ENCODE results near the gene TEX44. TPM values are rescaled to one million over a fixed set of nuclear protein-coding genes. Genes with fewer than 3 reads are reported as not detected.

Gene TEX44
- total RNA-seq, 1 donor from 2014 or later, result not detected

DNA sequence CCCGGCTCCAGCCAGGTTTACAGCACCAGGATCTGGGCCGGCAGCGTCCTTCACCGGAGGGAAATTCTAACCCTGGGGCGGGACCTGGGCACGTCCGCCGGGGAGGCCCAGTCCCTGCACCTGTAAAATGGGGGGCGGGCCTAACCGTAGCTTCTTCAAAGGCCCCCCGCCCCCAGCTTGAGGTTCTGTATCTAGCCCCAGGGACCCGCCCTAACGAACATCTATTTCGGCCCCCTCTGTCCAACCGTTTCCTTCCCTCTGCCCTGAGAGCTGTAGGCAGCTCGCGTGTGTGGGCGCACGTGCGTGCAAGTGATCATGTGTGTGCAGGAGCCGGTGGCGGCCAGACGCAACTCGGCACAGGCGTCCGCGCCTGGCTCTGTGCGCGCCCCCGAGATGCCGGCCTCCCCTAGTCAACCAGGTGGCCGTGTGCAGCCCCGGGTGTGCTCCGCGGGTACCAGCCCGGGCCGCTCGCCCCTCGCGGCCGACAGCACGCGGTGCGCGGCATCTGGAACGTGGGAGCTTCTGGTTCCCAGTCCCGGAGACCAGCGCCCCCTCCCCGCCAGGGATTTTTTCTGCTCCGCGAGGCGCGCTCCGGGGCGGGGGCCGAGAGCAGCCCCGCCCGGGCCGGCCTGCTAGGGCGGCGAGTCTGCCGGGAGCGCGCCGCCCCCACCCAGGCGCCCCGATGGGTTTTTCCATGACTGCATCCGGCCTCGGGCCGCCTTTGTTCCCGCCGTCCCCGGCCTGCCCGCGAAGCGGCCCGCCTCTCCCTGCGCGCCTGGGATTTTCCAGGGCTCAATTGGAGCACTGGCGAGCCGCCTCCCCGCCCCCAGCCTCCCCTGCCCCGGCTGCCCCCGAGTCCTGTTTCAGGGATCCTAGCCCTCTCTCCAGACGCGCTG, 21.2 kb downstream of the TEX44 start:
- Histone ChIP-seq H3K27me3 (no peaks in the 10 kb centered on the region), H3K4me3 (peak overlapping the region; percentile 57), H3K4me1 (peaks cover 33% of the 10 kb centered on the region), H3K27ac (peak overlapping the region; percentile 96), H3K9me3 (no peaks in the 10 kb centered on the region), H3K36me3 (no peaks in the 10 kb centered on the region)
- intact Hi-C loops (cut with DNase I), result loop anchor here (5.0 kb wide), 2 partner anchors 63 to 98 kb away; no protein-coding TSS in a partner anchor
- peak; percentile 90 for DNase-seq
- peak; percentile 75 for ATAC-seq
- TF ChIP-seq, protein P1, sequence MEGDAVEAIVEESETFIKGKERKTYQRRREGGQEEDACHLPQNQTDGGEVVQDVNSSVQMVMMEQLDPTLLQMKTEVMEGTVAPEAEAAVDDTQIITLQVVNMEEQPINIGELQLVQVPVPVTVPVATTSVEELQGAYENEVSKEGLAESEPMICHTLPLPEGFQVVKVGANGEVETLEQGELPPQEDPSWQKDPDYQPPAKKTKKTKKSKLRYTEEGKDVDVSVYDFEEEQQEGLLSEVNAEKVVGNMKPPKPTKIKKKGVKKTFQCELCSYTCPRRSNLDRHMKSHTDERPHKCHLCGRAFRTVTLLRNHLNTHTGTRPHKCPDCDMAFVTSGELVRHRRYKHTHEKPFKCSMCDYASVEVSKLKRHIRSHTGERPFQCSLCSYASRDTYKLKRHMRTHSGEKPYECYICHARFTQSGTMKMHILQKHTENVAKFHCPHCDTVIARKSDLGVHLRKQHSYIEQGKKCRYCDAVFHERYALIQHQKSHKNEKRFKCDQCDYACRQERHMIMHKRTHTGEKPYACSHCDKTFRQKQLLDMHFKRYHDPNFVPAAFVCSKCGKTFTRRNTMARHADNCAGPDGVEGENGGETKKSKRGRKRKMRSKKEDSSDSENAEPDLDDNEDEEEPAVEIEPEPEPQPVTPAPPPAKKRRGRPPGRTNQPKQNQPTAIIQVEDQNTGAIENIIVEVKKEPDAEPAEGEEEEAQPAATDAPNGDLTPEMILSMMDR (IDR thresholded peaks at IDR 0.05), result peak; percentile 46

DNA sequence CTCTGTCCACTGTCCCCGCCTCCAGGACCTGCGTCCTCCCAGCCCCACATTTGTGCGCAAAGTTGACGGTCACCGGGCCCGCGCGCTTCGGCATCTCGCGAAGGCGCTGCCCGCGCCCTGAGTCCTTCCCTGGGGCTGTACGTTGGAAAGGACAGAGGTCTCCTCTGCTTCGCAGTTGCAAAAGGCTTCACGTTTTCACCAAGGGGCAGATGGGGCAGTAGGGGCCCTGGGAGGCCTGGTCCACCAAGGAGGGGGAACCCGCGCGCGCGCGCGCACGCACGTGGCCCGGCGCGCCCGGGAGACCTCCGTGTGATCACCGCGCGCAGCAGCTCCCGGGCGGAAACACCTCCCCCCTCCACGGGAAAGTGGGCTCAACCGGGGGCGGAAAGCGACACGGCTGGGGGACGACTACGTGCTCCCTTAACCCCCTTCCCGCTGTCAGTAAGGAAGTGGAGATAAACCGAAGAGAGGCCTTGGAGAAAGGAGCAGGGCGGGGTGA, 21.9 kb downstream of the TEX44 start:
- no peaks in the 10 kb centered on the region for H3K27me3 ChIP-seq
- TF ChIP-seq, protein P1 (IDR thresholded peaks at IDR 0.05), result no peak
- ATAC-seq, result peak; percentile 30

DNA sequence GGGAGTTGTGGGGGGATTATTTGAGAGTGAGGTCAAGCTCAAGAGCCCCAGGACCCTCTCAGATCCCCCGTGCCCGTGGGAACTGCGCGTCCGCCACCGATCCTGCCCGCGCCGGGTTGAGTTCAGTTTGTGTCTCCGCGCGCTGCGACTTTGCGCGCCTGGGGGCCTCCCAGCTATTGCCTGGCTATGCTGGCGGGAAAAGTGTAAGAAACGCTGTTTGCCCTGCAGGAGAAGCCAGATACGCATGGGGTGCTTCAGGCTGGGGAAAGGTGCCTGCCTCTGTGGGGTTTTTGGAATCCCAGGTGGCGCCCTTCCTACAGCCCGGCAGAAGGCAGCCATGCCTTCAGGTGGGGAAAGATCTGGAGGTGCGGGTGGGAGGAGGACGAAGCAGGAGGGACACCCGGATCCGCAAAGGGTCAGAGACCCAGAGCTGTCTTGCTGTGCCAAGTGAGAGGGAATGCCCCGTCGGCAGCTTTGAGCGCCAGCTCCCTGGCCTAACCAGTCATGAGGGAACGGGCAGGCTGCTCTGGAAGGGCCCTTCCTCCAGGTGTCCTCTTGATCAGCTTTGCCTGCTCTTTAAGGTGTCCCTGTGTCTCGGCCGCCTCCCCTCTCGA, 22.5 kb downstream of the TEX44 start:
- TF ChIP-seq, protein P1 (IDR thresholded peaks at IDR 0.05), result no peak
- Histone ChIP-seq H3K9me3 (no peaks in the 10 kb centered on the region), H3K4me3 (peak overlapping the region; percentile 57), H3K36me3 (no peaks in the 10 kb centered on the region), H3K27me3 (no peaks in the 10 kb centered on the region), H3K27ac (peak overlapping the region; percentile 96), H3K4me1 (peaks cover 33% of the 10 kb centered on the region)
- intact Hi-C loops (cut with DNase I), result no loop called here
- ATAC-seq, result no peak
- DNase-seq, result no peak

More for the DNA sequence above, 21.9 kb downstream of the TEX44 start:
- intact Hi-C loops (cut with DNase I), result loop anchor here (5.0 kb wide), 2 partner anchors 63 to 98 kb away; no protein-coding TSS in a partner anchor
- Histone ChIP-seq H3K27ac (peak overlapping the region; percentile 96), H3K4me3 (peak overlapping the region; percentile 57), H3K36me3 (no peaks in the 10 kb centered on the region), H3K9me3 (no peaks in the 10 kb centered on the region), H3K4me1 (peaks cover 33% of the 10 kb centered on the region)
- peak; percentile 77 for DNase-seq

DNA sequence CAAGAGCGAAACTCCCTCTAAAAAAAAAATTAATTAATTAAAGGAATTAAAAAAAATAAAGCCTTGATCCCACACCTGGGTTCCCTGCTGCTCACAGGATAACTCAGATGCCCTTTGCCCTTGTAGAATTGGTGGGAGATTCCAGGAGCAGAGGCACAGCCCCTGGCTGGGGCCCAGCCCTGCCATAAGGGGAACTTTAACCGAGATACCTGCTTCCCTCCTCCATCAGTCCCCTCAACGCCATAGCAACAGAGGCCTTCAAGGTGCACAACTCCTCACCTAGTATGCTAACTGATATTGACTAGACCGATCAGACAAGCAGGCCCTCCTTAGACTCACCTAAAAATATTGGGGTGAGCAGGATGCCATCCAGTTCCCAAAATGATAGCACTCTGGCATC, 23.6 kb downstream of the TEX44 start:
- Histone ChIP-seq H3K27ac (no peak overlapping the region), H3K9me3 (no peaks in the 10 kb centered on the region), H3K36me3 (no peaks in the 10 kb centered on the region), H3K27me3 (no peaks in the 10 kb centered on the region), H3K4me3 (no peak overlapping the region), H3K4me1 (peaks cover 33% of the 10 kb centered on the region)
- TF ChIP-seq, protein P1 (IDR thresholded peaks at IDR 0.05), result no peak
- DNase-seq (no peak), ATAC-seq (no peak)
- intact Hi-C loops (cut with DNase I), result no loop called here

DNA sequence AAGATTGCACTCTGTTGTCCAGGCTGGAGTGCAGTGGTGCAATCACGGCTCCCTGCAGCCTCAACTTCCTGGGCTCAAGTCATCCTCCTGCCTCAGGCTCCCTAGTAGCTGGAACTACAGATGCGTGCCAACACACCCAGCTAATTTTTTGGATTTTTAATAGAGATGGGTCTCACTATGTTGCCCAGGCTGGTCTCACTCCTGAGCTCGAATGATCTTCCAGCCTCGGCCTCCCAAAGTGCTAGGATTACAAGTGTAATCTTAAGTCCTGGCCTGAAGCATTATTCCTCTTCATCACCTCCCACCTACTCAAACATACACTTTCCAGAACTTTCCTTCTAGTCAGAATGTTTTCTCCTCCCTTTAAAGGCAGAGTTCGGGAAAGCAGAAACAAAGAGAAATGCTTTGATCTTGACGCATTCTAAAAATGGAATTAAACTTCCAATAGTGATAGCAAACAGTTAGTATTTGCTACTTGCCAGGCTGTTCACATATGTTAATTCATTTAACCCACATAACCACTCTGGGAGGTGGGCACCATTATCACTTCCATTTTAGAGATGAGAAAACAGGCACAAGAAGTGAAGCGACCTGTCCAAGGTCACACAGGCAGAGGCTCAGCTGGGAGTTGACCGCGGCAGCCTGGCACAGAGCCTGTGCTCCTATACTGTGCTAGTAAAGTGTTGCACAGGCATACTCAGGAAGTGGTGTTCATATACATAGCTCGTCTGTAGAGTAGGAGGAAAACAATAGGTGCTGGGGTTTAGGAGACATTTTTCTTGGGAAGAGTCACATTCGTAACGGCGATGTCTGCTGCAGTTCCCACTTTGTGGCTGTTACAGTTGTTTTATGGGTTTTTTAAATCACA, 24.6 kb downstream of the TEX44 start:
- no peaks in the 10 kb centered on the region for H3K36me3 ChIP-seq
- no peaks in the 10 kb centered on the region for H3K9me3 ChIP-seq
- TF ChIP-seq, protein P1 (IDR thresholded peaks at IDR 0.05), result no peak
- H3K4me1 ChIP-seq, result peaks cover 27% of the 10 kb centered on the region
- intact Hi-C loops (cut with DNase I), result no loop called here
- DNase-seq (no peak), ATAC-seq (no peak)
- H3K4me3 ChIP-seq, result no peak overlapping the region
- H3K27me3 ChIP-seq, result no peaks in the 10 kb centered on the region
- H3K27ac ChIP-seq, result no peak overlapping the region
